Gastrocnemius medialis (tissue), 4 donors: ENCODE data around the gene RAD21L1.

Source experiments
- CTCF ChIP-seq, 5 experiments: fragments of 450-650 bp in 3 of 5; fragments of 200-600 bp in 2 of 5; sonication (generic) in 2 of 5; IDR thresholded peaks in 4 of 5; conservative IDR thresholded peaks in 1 of 5; 1 replicate in 4 of 5; 2 replicates in 1 of 5; pipeline ENCODE4 v1.5.1; 2016 to 2019; ENCODE audit warnings: antibody characterized with exemption in 5 of 5, mild to moderate bottlenecking in 3 of 5, moderate library complexity in 3 of 5
- POLR2A ChIP-seq, 2 donors: fragments of 450-650 bp; IDR thresholded peaks; one replicate each; pipeline ENCODE4 v1.6.1; 2017; ENCODE audit warnings: antibody characterized with exemption in 2 of 2, mild to moderate bottlenecking in 2 of 2, moderate library complexity in 2 of 2

DNA sequence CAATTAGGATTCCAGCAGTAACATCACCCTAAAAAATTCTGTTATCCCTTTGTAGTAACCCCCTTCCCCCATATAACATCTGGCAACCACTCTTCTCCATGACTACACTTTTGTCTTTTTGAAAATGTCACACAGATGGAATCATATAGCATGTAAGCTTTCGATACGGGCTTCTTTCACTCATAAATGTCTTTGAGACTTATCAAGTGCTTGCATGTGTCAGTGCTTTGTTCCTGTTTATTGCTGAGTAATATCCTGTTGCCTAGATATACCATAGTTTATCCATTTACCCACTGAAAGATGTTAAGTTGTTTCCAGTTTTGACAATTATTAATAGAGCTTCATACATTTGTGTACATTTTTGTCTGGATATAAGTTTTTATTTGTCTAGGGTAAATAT lies 29.8 kb downstream of the RAD21L1 start:
- TF ChIP-seq CTCF (IDR thresholded peaks at IDR 0.05 in 4 of 5, conservative IDR thresholded peaks at IDR 0.05 in 1 of 5) = no peak
- no peak for TF ChIP-seq POLR2A (IDR thresholded peaks at IDR 0.05)
